CD4-positive, alpha-beta memory T cell (primary cell): ENCODE data around the gene HSPA1B. TPM values are rescaled to one million over a fixed set of nuclear protein-coding genes. Genes with fewer than 3 reads are reported as not detected.

Source experiments
- CTCF ChIA-PET: fragments of 350-600 bp; sonication (Branson Sonifier 250); formaldehyde crosslinking; loops from one replicate; lab custom pipeline; 2021; ENCODE audit warnings: inconsistent platforms; ENCODE audit not compliant: partially characterized antibody; lab: Charles Lee
- POLR2A ChIA-PET: fragments of 350-600 bp; sonication (Branson Sonifier 250); formaldehyde crosslinking; loops from one replicate; lab custom pipeline; 2021; ENCODE audit not compliant: partially characterized antibody; lab: Charles Lee
- DNase-seq, 5 donors: peaks; one replicate each; pipeline versions ENCODE4 v3.0.0 to v3.0.0-alpha.2; 2020 to 2022; ENCODE audit warnings: mixed read lengths in 1 of 5
- H3K27ac ChIP-seq: one replicate; pipeline ENCODE4 v1.7.0; 2013; ENCODE audit warnings: low read depth, low read length
- H3K27me3 ChIP-seq: 2 replicates; pipeline ENCODE4 v1.7.0; 2013; ENCODE audit warnings: mild to moderate bottlenecking, low read length, moderate library complexity; ENCODE audit not compliant: insufficient read depth
- H3K36me3 ChIP-seq: 2 replicates; pipeline ENCODE4 v1.7.0; 2013; ENCODE audit warnings: mild to moderate bottlenecking, low read length, moderate library complexity; ENCODE audit not compliant: insufficient read depth
- H3K4me1 ChIP-seq: 2 replicates; pipeline ENCODE4 v1.7.0; 2013; ENCODE audit warnings: mild to moderate bottlenecking, low read length, moderate library complexity; ENCODE audit not compliant: insufficient read depth
- H3K4me3 ChIP-seq, 2 donors: one replicate each; pipeline ENCODE4 v1.7.0; 2013; ENCODE audit warnings: low read length in 2 of 2, mild to moderate bottlenecking in 1 of 2
- H3K9me3 ChIP-seq, 2 donors: one replicate each; pipeline ENCODE4 v1.7.0; 2013; ENCODE audit warnings: low read length in 2 of 2, control low read depth in 1 of 2; ENCODE audit not compliant: control insufficient read depth in 1 of 2
- H3K27ac Mint-ChIP-seq, 7 donors: one replicate each; pipeline ENCODE4 v1.8.0; 2020 to 2021; ENCODE audit warnings: mixed read lengths in 7 of 7, mild to moderate bottlenecking in 6 of 7, inconsistent platforms in 3 of 7, moderate library complexity in 3 of 7
- H3K27me3 Mint-ChIP-seq, 2 donors: one replicate each; pipeline ENCODE4 v1.8.0; 2020 to 2021; ENCODE audit warnings: mixed read lengths in 2 of 2
- H3K36me3 Mint-ChIP-seq, 2 donors: one replicate each; pipeline ENCODE4 v1.8.0; 2020 to 2021; ENCODE audit warnings: mixed read lengths in 2 of 2, inconsistent platforms in 1 of 2, mild to moderate bottlenecking in 1 of 2
- H3K4me1 Mint-ChIP-seq, 4 donors: one replicate each; pipeline ENCODE4 v1.8.0; 2020 to 2021; ENCODE audit warnings: mixed read lengths in 4 of 4, mild to moderate bottlenecking in 1 of 4
- H3K4me3 Mint-ChIP-seq, 8 donors: one replicate each; pipeline ENCODE4 v1.8.0; 2020 to 2021; ENCODE audit warnings: mixed read lengths in 8 of 8, mild to moderate bottlenecking in 7 of 8, moderate library complexity in 6 of 8, inconsistent platforms in 3 of 8
- H3K9me3 Mint-ChIP-seq, 8 donors: one replicate each; pipeline ENCODE4 v1.8.0; 2020 to 2021; ENCODE audit warnings: mixed read lengths in 8 of 8, mild to moderate bottlenecking in 5 of 8, inconsistent platforms in 3 of 8, moderate library complexity in 1 of 8
- intact Hi-C: fragments of 100-400 bp; cut with micrococcal nuclease; formaldehyde crosslinking; loops from one replicate; pipeline ENCODE4 v1.15.1; 2023
- polyA plus RNA-seq, 2 donors: library from polyadenylated mRNA; unstranded; fragments of 300-500 nt; fragmentation: Illumina TruSeq; gene quantifications; one replicate each; pipeline ENCODE4 v1.2.3, GENCODE V29; 2021
- total RNA-seq, 2 experiments: library from RNA; stranded (reverse); gene quantifications; one replicate each; pipeline ENCODE4 v1.2.3, GENCODE V29; 2021

HSPA1B gene
- total and polyA plus RNA-seq, 4 experiments from 2014 or later = 1.9 to 60.8 (median 31.7) TPM

- no peaks in the 10 kb centered on the region for H3K9me3 Mint-ChIP-seq
- intact Hi-C loops = no loop called here
- H3K36me3 Mint-ChIP-seq = peaks cover 16 to 43% of the 10 kb centered on the region in 2 donors
- POLR2A ChIA-PET = no interaction called here
- CTCF ChIA-PET = interaction anchor here (3.8 kb wide), 1 partner anchor 12 kb away, joined by 15 read pairs; no protein-coding TSS in a partner anchor
- H3K27ac Mint-ChIP-seq = peak overlapping the region in 1 of 7 donors; percentile 30
- H3K4me3 Mint-ChIP-seq = peak overlapping the region in 1 of 8 donors; percentile 36
- peaks cover 14% of the 10 kb centered on the region for H3K4me1 ChIP-seq
- no peak for DNase-seq
- H3K4me1 Mint-ChIP-seq = peaks cover 6 to 15% (median 12%) of the 10 kb centered on the region in 4 donors
- H3K27me3 Mint-ChIP-seq = no peaks in the 10 kb centered on the region
- peaks cover 47% of the 10 kb centered on the region for H3K36me3 ChIP-seq
- H3K27me3 ChIP-seq = no peaks in the 10 kb centered on the region
- H3K27ac ChIP-seq = no peak overlapping the region
- H3K9me3 ChIP-seq = no peaks in the 10 kb centered on the region
- no peak overlapping the region for H3K4me3 ChIP-seq
Observed at GRCh38 chr6:31781244-31782125, 46.1 kb upstream of the HSPA1B start.

DNA sequence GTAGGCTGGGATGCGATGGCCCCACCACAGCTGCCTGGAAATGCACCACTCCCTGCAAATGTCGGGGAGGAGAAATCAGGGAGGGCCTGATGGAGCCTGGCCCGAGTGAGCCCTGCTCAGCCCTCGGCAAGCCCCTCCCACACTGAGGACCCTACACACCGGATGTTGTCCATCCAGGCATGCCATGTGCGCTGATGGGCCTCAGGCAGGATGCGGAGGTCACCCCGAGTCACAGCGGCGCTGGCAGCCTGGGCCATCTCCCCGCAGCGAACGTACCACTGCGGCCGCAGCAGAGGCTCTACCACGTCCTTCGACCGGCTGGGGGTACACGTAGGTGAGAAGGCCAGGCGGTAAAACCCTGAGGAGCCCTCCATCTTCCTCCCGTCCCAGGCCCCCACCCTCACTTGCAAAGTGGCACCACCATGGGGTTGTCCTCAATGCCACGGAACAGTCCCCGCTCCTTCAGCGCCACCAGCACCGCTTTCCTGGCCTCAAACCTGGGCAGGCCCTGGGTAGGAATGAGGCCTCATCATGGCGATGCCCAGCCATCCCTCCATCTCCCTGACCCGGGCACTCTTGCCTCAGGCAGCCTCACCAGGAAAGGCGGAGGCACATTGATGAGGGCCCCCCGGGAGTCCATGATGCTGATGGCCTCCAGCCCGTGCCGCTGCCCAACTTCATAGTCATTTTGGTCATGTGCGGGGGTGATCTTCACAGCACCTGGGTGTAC, 45.2 kb upstream of the HSPA1B start:
- intact Hi-C loops = no loop called here
- Histone ChIP-seq H3K27me3 (no peaks in the 10 kb centered on the region), H3K9me3 (no peaks in the 10 kb centered on the region), H3K4me3 (no peak overlapping the region), H3K36me3 (peaks cover 47% of the 10 kb centered on the region), H3K27ac (no peak overlapping the region), H3K4me1 (peaks cover 6% of the 10 kb centered on the region)
- DNase-seq = no peak
- peaks cover 16 to 40% of the 10 kb centered on the region in 2 donors for H3K36me3 Mint-ChIP-seq
- CTCF ChIA-PET = no interaction called here
- no peak overlapping the region for H3K4me3 Mint-ChIP-seq
- H3K27ac Mint-ChIP-seq = no peak overlapping the region
- no peaks in the 10 kb centered on the region for H3K27me3 Mint-ChIP-seq
- no peaks in the 10 kb centered on the region for H3K9me3 Mint-ChIP-seq
- peaks cover 1 to 8% (median 5%) of the 10 kb centered on the region in 4 donors for H3K4me1 Mint-ChIP-seq
- POLR2A ChIA-PET = no interaction called here

- intact Hi-C loops = no loop called here
- ChIA-PET POLR2A (interaction anchor here (1.1 to 2.4 kb wide), 4 partner anchors 10 to 47 kb away, joined by 3 to 7 read pairs (median 6); partner anchors contain the start of gene MSH5), CTCF (no interaction called here)
- Mint-ChIP-seq H3K27me3 (no peaks in the 10 kb centered on the region), H3K4me1 (peaks cover 0 to 2% (median under 1%) of the 10 kb centered on the region in 4 donors), H3K27ac (peak overlapping the region in 4 of 7 donors; percentile 36 to 52 (median 44)), H3K36me3 (peaks cover 20 to 37% of the 10 kb centered on the region in 2 donors), H3K4me3 (no peak overlapping the region), H3K9me3 (no peaks in the 10 kb centered on the region)
- DNase-seq = no peak
- Histone ChIP-seq H3K4me1 (no peaks in the 10 kb centered on the region), H3K9me3 (no peaks in the 10 kb centered on the region), H3K36me3 (peaks cover 44% of the 10 kb centered on the region), H3K27me3 (no peaks in the 10 kb centered on the region), H3K27ac (no peak overlapping the region), H3K4me3 (no peak overlapping the region)
Observed at GRCh38 chr6:31784098-31784925, 43.2 kb upstream of the HSPA1B start.

GRCh38 chr6:31785475-31785874, 42.1 kb upstream of the HSPA1B start:
- H3K4me1 Mint-ChIP-seq = peaks cover 1 to 4% (median 3%) of the 10 kb centered on the region in 4 donors
- Histone ChIP-seq H3K27me3 (no peaks in the 10 kb centered on the region), H3K9me3 (no peaks in the 10 kb centered on the region), H3K4me1 (no peaks in the 10 kb centered on the region), H3K4me3 (no peak overlapping the region), H3K27ac (no peak overlapping the region), H3K36me3 (peaks cover 38% of the 10 kb centered on the region)
- peaks cover 22 to 30% of the 10 kb centered on the region in 2 donors for H3K36me3 Mint-ChIP-seq
- H3K9me3 Mint-ChIP-seq = no peaks in the 10 kb centered on the region
- no peak overlapping the region for H3K4me3 Mint-ChIP-seq
- ChIA-PET CTCF (interaction anchor here (4.1 kb wide), 1 partner anchor 15 kb away, joined by 17 read pairs; no protein-coding TSS in a partner anchor), POLR2A (interaction anchor here (0.9 to 2.4 kb wide), 3 partner anchors 25 to 48 kb away, joined by 3 to 7 read pairs (median 3); partner anchors contain the start of gene MSH5)
- H3K27me3 Mint-ChIP-seq = no peaks in the 10 kb centered on the region
- no peak for DNase-seq
- intact Hi-C loops = no loop called here
- H3K27ac Mint-ChIP-seq = no peak overlapping the region

DNA sequence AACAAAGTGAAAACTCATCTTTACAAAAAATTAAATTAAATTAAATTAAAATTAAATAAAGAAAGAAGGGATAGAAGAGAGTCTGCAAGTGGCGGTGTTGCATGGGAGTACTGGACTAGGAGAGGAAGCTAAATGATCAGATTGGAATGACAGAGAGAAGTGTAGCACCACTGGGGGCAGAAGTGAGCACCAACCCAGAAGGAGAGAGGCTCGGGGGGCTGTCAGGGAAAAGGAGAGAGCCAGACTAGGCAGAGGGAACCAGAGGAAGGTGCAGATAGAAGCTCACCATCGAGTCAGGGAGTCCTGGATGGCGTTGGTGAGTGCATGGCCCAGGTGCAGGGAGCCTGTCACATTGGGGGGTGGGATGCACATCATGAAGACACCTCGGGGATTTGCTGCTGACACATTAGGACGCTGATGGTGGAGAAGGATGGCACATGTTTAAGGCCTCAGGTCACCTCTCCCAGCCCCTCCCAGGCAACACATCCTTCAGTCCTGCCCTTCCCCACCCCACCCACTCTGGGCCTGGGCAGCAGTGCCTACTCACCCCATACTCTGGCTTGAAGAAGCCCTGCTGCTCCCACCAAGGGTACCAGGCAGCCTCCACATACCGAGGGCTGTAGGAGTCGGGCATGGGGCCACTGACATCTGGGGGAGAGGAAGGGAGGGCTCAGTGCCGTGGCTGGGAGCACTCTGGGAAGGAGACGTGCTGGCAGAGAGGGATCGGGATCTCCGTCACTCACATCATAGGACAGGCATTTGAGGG, 36.0 kb upstream of the HSPA1B start:
- Histone ChIP-seq H3K36me3 (peaks cover 6% of the 10 kb centered on the region), H3K4me1 (peaks cover 32% of the 10 kb centered on the region), H3K27ac (peak overlapping the region; percentile 21), H3K27me3 (no peaks in the 10 kb centered on the region), H3K4me3 (no peak overlapping the region), H3K9me3 (no peaks in the 10 kb centered on the region)
- H3K4me3 Mint-ChIP-seq = peak overlapping the region in 1 of 8 donors; percentile 21
- CTCF ChIA-PET = interaction anchor here (0.7 to 3.4 kb wide), 10 partner anchors 15 to 64 kb away, joined by 3 to 15 read pairs (median 4); partner anchors contain the start of genes CLIC1, DDAH2, LSM2 and MSH5
- peak overlapping the region in 6 of 7 donors; percentile 5 to 79 (median 46) for H3K27ac Mint-ChIP-seq
- no peaks in the 10 kb centered on the region for H3K9me3 Mint-ChIP-seq
- intact Hi-C loops = no loop called here
- H3K27me3 Mint-ChIP-seq = no peaks in the 10 kb centered on the region
- H3K4me1 Mint-ChIP-seq = peaks cover 16 to 48% (median 25%) of the 10 kb centered on the region in 4 donors
- POLR2A ChIA-PET = interaction anchor here (0.9 to 1.2 kb wide), 2 partner anchors 14 to 15 kb away, joined by 4 to 6 read pairs; partner anchors contain the start of genes LSM2 and VWA7
- H3K36me3 Mint-ChIP-seq = peaks cover 14 to 30% of the 10 kb centered on the region in 2 donors
- no peak for DNase-seq

- H3K27ac Mint-ChIP-seq = peak overlapping the region in 4 of 7 donors; percentile 14 to 60 (median 24)
- peaks cover 14 to 30% of the 10 kb centered on the region in 2 donors for H3K36me3 Mint-ChIP-seq
- no peak for DNase-seq
- no peaks in the 10 kb centered on the region for H3K27me3 Mint-ChIP-seq
- Histone ChIP-seq H3K27ac (no peak overlapping the region), H3K36me3 (peaks cover 6% of the 10 kb centered on the region), H3K4me3 (no peak overlapping the region), H3K4me1 (peaks cover 38% of the 10 kb centered on the region), H3K27me3 (no peaks in the 10 kb centered on the region), H3K9me3 (no peaks in the 10 kb centered on the region)
- no peak overlapping the region for H3K4me3 Mint-ChIP-seq
- CTCF ChIA-PET = interaction anchor here (0.7 to 3.4 kb wide), 6 partner anchors 14 to 65 kb away, joined by 3 to 11 read pairs (median 4); partner anchors contain the start of genes DDAH2 and LSM2
- POLR2A ChIA-PET = interaction anchor here (1.2 kb wide), 1 partner anchor 14 kb away, joined by 4 read pairs; the partner anchor contains the start of gene VWA7
- H3K4me1 Mint-ChIP-seq = peaks cover 18 to 53% (median 28%) of the 10 kb centered on the region in 4 donors
- no peaks in the 10 kb centered on the region for H3K9me3 Mint-ChIP-seq
- intact Hi-C loops = no loop called here
Observed at GRCh38 chr6:31792090-31792374, 35.5 kb upstream of the HSPA1B start.
